H1 (cell line): Measurements from ENCODE around the gene ZNF182. TPM values are rescaled to one million over a fixed set of nuclear protein-coding genes. Genes with fewer than 3 reads are reported as not detected.

Source experiments
- CTCF ChIA-PET: fragments of 300-600 bp; sonication (Branson Sonifier 250); formaldehyde crosslinking; loops from one replicate; lab custom pipeline; 2021; ENCODE audit not compliant: partially characterized antibody; lab: Charles Lee
- POLR2A ChIA-PET: fragments of 300-600 bp; sonication (Branson Sonifier 250); formaldehyde crosslinking; loops from one replicate; lab custom pipeline; 2021; ENCODE audit warnings: inconsistent platforms; ENCODE audit not compliant: partially characterized antibody; lab: Charles Lee
- DNase-seq, 2 experiments: peaks; one replicate each; pipeline versions ENCODE4 v3.0.0 to v3.0.0-alpha.2; 2010 to 2022; ENCODE audit warnings: low spot score in 2 of 2, low read depth in 1 of 2, mixed read lengths in 1 of 2
- FAIRE-seq: peaks from 2 replicates; lab custom pipeline; 2011; peaks lifted over from hg19 to GRCh38; lab: Jason Lieb, UNC
- H2AFZ ChIP-seq: 2 replicates; pipeline ENCODE4 v1.8.1; 2012; ENCODE audit warnings: low read length, inconsistent platforms
- H2AK5ac ChIP-seq: 2 replicates; pipeline ENCODE4 v1.6.1; 2013; ENCODE audit warnings: low read depth, low read length
- H2BK120ac ChIP-seq: replicated peaks from 2 replicates; pipeline ENCODE3; 2013; ENCODE audit warnings: low read depth, low read length, inconsistent platforms
- H2BK12ac ChIP-seq: 2 replicates; pipeline ENCODE4 v1.6.1; 2013; ENCODE audit warnings: low read depth, low read length
- H2BK15ac ChIP-seq: 2 replicates; pipeline ENCODE4 v1.6.1; 2013; ENCODE audit warnings: low read length
- H2BK20ac ChIP-seq: 2 replicates; pipeline ENCODE4 v1.6.1; 2013; ENCODE audit warnings: low read length
- H2BK5ac ChIP-seq: 2 replicates; pipeline ENCODE4 v1.6.1; 2013; ENCODE audit warnings: low read depth, low read length
- H3K14ac ChIP-seq: 2 replicates; pipeline ENCODE4 v1.6.1; 2013; ENCODE audit warnings: inconsistent platforms; ENCODE audit not compliant: insufficient read length
- H3K18ac ChIP-seq: 2 replicates; pipeline ENCODE4 v1.6.1; 2013; ENCODE audit warnings: low read length; ENCODE audit errors: extremely low read depth
- H3K23ac ChIP-seq: 2 replicates; pipeline ENCODE4 v1.6.1; 2013; ENCODE audit warnings: inconsistent platforms; ENCODE audit not compliant: insufficient read length
- H3K23me2 ChIP-seq: 2 replicates; pipeline ENCODE4 v1.6.1; 2013; ENCODE audit warnings: low read depth, low read length
- H3K27ac ChIP-seq: 2 replicates; pipeline ENCODE4 v1.6.1; 2011; ENCODE audit warnings: low read depth, low read length, inconsistent platforms
- H3K27me3 ChIP-seq, 4 experiments: replicated peaks in 1 of 4; 1 replicate in 1 of 4; 2 replicates in 3 of 4; pipeline versions ENCODE4 v1.6.1 to v1.8.1; 2011 to 2013; ENCODE audit warnings: low read length in 3 of 4, mild to moderate bottlenecking in 3 of 4, inconsistent platforms in 2 of 4, mixed read lengths in 2 of 4, moderate library complexity in 1 of 4; ENCODE audit not compliant: control insufficient read depth in 3 of 4, insufficient read depth in 3 of 4; ENCODE audit errors: extremely low read depth in 1 of 4
- H3K36me3 ChIP-seq, 4 experiments: 2 replicates each; pipeline versions ENCODE4 v1.6.1 to v1.8.1; 2011 to 2013; ENCODE audit warnings: mild to moderate bottlenecking in 4 of 4, low read length in 3 of 4, moderate library complexity in 2 of 4, control low read depth in 1 of 4, inconsistent platforms in 1 of 4; ENCODE audit not compliant: insufficient read depth in 4 of 4, control insufficient read depth in 2 of 4
- H3K4ac ChIP-seq: replicated peaks from 2 replicates; pipeline ENCODE3; 2013; ENCODE audit warnings: low read length, low read depth, mixed read lengths, inconsistent platforms; ENCODE audit not compliant: insufficient read length
- H3K4me1 ChIP-seq, 4 experiments: replicated peaks in 1 of 4; 1 replicate in 1 of 4; 2 replicates in 3 of 4; pipeline versions ENCODE4 v1.6.1 to v1.8.1; 2011 to 2013; ENCODE audit warnings: low read length in 3 of 4, inconsistent platforms in 2 of 4, mixed read lengths in 1 of 4; ENCODE audit not compliant: insufficient read depth in 4 of 4, control insufficient read depth in 3 of 4
- H3K4me2 ChIP-seq, 2 experiments: 2 replicates each; pipeline versions ENCODE4 v1.6.1 to v1.8.1; 2011 to 2013; ENCODE audit warnings: low read depth in 2 of 2, low read length in 2 of 2, control low read depth in 1 of 2, inconsistent platforms in 1 of 2, mild to moderate bottlenecking in 1 of 2; ENCODE audit not compliant: insufficient read depth in 1 of 2
- H3K4me3 ChIP-seq, 4 experiments: fragments of 200-600, 300-600 bp in 1 of 4; sonication (generic), shearing (Covaris generic), sonication (Bioruptor Twin) in 1 of 4; 2 replicates each; pipeline versions ENCODE4 v1.5.1 to v1.8.1; 2011 to 2016; ENCODE audit warnings: low read length in 4 of 4, low read depth in 3 of 4, control low read depth in 2 of 4, inconsistent platforms in 2 of 4, mild to moderate bottlenecking in 2 of 4, mixed read lengths in 1 of 4, moderate library complexity in 1 of 4; ENCODE audit not compliant: insufficient read depth in 2 of 4; ENCODE audit errors: extremely low read depth in 1 of 4
- H3K56ac ChIP-seq: replicated peaks from 2 replicates; pipeline ENCODE3; 2013; ENCODE audit warnings: low read depth, mild to moderate bottlenecking, mixed read lengths, low read length, inconsistent platforms; ENCODE audit not compliant: insufficient read length
- H3K79me1 ChIP-seq: 2 replicates; pipeline ENCODE4 v1.6.1; 2013; ENCODE audit warnings: low read depth, low read length, control low read depth
- H3K79me2 ChIP-seq, 2 experiments: 2 replicates each; pipeline versions ENCODE4 v1.6.1 to v1.8.1; 2012 to 2013; ENCODE audit warnings: low read length in 2 of 2, mild to moderate bottlenecking in 2 of 2, inconsistent platforms in 1 of 2; ENCODE audit not compliant: insufficient read depth in 2 of 2, control insufficient read depth in 1 of 2
- H3K9ac ChIP-seq, 4 experiments: replicated peaks in 1 of 4; 1 replicate in 1 of 4; 2 replicates in 3 of 4; pipeline versions ENCODE4 v1.6.1 to v1.8.1; 2011 to 2013; ENCODE audit warnings: low read depth in 3 of 4, low read length in 3 of 4, control low read depth in 2 of 4, mild to moderate bottlenecking in 2 of 4, moderate library complexity in 2 of 4, inconsistent platforms in 1 of 4; ENCODE audit errors: extremely low read depth in 1 of 4
- H3K9me3 ChIP-seq, 2 experiments: 2 replicates each; pipeline versions ENCODE4 v1.6.1 to v1.8.1; 2012 to 2013; ENCODE audit warnings: mild to moderate bottlenecking in 2 of 2, moderate library complexity in 2 of 2, control low read depth in 1 of 2, inconsistent platforms in 1 of 2, low read depth in 1 of 2, low read length in 1 of 2, mixed read lengths in 1 of 2; ENCODE audit not compliant: insufficient read depth in 2 of 2
- H4K20me1 ChIP-seq, 2 experiments: replicated peaks in 1 of 2; 2 replicates each; pipeline versions ENCODE3 to v1.8.1; 2011 to 2013; ENCODE audit warnings: inconsistent platforms in 2 of 2, low read length in 2 of 2, mild to moderate bottlenecking in 1 of 2; ENCODE audit not compliant: insufficient read depth in 2 of 2, control insufficient read depth in 1 of 2
- H4K5ac ChIP-seq: 2 replicates; pipeline ENCODE4 v1.6.1; 2013; ENCODE audit warnings: low read length, low read depth, mixed read lengths, inconsistent platforms; ENCODE audit not compliant: insufficient read length
- H4K8ac ChIP-seq: 2 replicates; pipeline ENCODE4 v1.8.0; 2013; ENCODE audit warnings: mild to moderate bottlenecking, moderate library complexity, low read length, inconsistent platforms; ENCODE audit not compliant: insufficient read depth; ENCODE audit errors: extremely low read depth
- H4K91ac ChIP-seq: replicated peaks from 2 replicates; pipeline ENCODE3; 2013; ENCODE audit warnings: low read length, mixed read lengths, inconsistent platforms; ENCODE audit not compliant: insufficient read length
- BACH1 ChIP-seq: IDR thresholded peaks from 2 replicates; pipeline ENCODE4 v1.6.1; 2012; ENCODE audit warnings: low read length, improper control_type of control experiment
- EP300 ChIP-seq, 2 experiments: IDR thresholded peaks; 1 replicate in 1 of 2; 2 replicates in 1 of 2; pipeline ENCODE4 v1.6.1; 2011 to 2012; ENCODE audit warnings: low read depth in 2 of 2, low read length in 2 of 2, mild to moderate bottlenecking in 2 of 2, borderline replicate concordance in 1 of 2, inconsistent platforms in 1 of 2, moderate library complexity in 1 of 2
- EZH2 ChIP-seq: fragments of 200-600 bp; sonication (generic); IDR thresholded peaks from 2 replicates; pipeline ENCODE4 v1.7.1; 2012; ENCODE audit warnings: low read depth, mild to moderate bottlenecking, moderate library complexity, low read length, inconsistent platforms; ENCODE audit not compliant: severe bottlenecking
- KDM1A ChIP-seq: fragments of 200-600, 300-600 bp; sonication (generic); IDR thresholded peaks from 2 replicates; pipeline ENCODE4 v1.7.1; 2016; ENCODE audit warnings: mild to moderate bottlenecking, low read length, borderline replicate concordance
- KDM4A ChIP-seq: IDR thresholded peaks from one replicate; pipeline ENCODE4 v1.7.1; 2012; ENCODE audit warnings: low read depth, mild to moderate bottlenecking, moderate library complexity, low read length, inconsistent platforms; ENCODE audit not compliant: severe bottlenecking
- RAD21 ChIP-seq, 2 experiments: IDR thresholded peaks in 1 of 2; conservative IDR thresholded peaks in 1 of 2; 2 replicates each; pipeline ENCODE4 v1.6.1; 2011; ENCODE audit warnings: low read depth in 2 of 2, low read length in 2 of 2, improper control_type of control experiment in 1 of 2, inconsistent platforms in 1 of 2, mild to moderate bottlenecking in 1 of 2, moderate library complexity in 1 of 2
- RXRA ChIP-seq: IDR thresholded peaks from 2 replicates; pipeline ENCODE4 v1.6.1; 2011; ENCODE audit warnings: low read depth, mild to moderate bottlenecking, low read length, moderate library complexity; ENCODE audit not compliant: insufficient read depth
- SIN3A ChIP-seq, 2 experiments: IDR thresholded peaks in 1 of 2; conservative IDR thresholded peaks in 1 of 2; 2 replicates each; pipeline ENCODE4 v1.6.1; 2011 to 2012; ENCODE audit warnings: low read length in 2 of 2, improper control_type of control experiment in 1 of 2, low read depth in 1 of 2, mild to moderate bottlenecking in 1 of 2
- SP1 ChIP-seq: IDR thresholded peaks from 2 replicates; pipeline ENCODE4 v1.6.1; 2011; ENCODE audit warnings: low read depth, low read length
- TBP ChIP-seq: IDR thresholded peaks from 2 replicates; pipeline ENCODE4 v1.6.1; 2011; ENCODE audit warnings: low read depth, low read length, improper control_type of control experiment
- WGBS, 2 experiments: shearing (Covaris generic) in 1 of 2; methylation state at CpG; one replicate each; pipeline versions ENCODE4 v1.1.6 to v1.1.7; 2013 to 2015; ENCODE audit warnings: low lambda C conversion rate in 2 of 2, mixed read lengths in 2 of 2, inconsistent platforms in 1 of 2, low coverage in 1 of 2, missing lambda C conversion rate in 1 of 2; ENCODE audit not compliant: insufficient replicate concordance in 2 of 2, insufficient coverage in 1 of 2, insufficient read length in 1 of 2; ENCODE audit errors: extremely low coverage in 1 of 2, missing lambda C conversion rate in 1 of 2; 5-methylcytosine and 5-hydroxymethylcytosine counted together
- polyA plus RNA-seq, 7 experiments: library from polyadenylated mRNA; depleted of rRNA in 3 of 7; stranded (reverse) in 5 of 7; unstranded in 2 of 7; fragments of >200 nt in 5 of 7; fragments of 200-250 nt in 2 of 7; gene quantifications; 1 replicate in 5 of 7; 2 replicates in 1 of 7; 4 replicates in 1 of 7; pipeline versions ENCODE4 v1.2.1 to v1.2.3, GENCODE V29; 2011 to 2013; ENCODE audit warnings: missing spikeins in 2 of 7, mixed read lengths in 2 of 7
- total RNA-seq: library from RNA; stranded (reverse); fragmentation: NEBNext Ultra II Directional; extraction: Animal tissue kit (Norgen Biotek cat#: 25700); gene quantifications from 2 replicates; pipeline ENCODE4 v1.2.1, GENCODE V29; 2021

Gene ZNF182
- total and polyA plus RNA-seq, 2 of the 8 experiments (the other 6 are each of a cell fraction or from before 2014, with no cell fraction given) = 1.3 to 8.2 TPM

DNA sequence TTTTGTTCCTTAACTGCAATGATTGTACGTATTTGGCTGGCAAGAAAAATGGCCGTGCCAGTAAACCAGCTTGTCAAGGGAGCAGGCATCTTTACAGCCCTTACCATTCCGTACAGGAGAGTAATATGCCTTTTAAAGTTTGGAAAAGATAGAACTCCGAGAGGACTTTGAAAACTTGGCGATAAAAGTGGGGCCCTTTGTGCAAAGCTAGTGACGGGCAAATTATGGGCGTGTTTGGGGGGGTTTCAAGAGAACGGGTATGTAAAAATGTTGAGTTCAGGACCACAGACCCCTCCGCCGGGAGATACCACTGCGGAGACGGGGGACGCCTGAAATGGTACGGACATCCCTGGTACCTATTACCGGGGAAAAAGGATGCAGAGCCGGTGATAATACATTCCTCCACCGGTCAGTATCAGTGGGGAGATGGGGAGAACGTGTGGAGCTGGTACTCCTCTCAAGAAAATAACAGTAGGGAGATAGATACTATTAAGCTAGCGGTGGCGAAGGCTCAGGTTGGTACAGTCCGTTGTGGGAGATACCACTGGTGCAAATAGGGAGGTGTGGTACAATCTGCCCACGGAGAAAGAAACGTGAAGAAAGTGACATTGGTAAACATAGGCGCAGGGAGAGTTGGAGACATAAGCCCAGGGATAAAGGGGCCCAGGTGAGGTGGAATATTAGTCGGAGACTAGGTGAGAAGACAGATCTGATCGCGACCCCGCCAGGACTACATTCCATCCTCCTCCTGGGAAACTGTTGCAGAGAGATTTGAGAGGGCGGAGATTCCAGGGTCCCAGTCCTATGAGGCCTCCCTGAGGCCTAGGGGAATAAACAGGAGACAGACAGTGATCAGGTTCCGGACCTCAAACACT lies 17.5 kb upstream of the ZNF182 start:
- ChIA-PET CTCF (no interaction called here), POLR2A (interaction anchor here (0.6 to 1.4 kb wide), 2 partner anchors 205 to 214 kb away, joined by 3 read pairs; no protein-coding TSS in a partner anchor)
- Histone ChIP-seq H2BK120ac (peak overlapping the region; percentile 91), H3K79me1 (no peaks in the 10 kb centered on the region), H3K79me2 (no peaks in the 10 kb centered on the region), H2BK5ac (peak overlapping the region; percentile 98), H3K9me3 (peaks cover 0 to 3% of the 10 kb centered on the region in 2 experiments; a peak in 1 of 4 replicates), H2AK5ac (no peak overlapping the region), H3K4me2 (peak overlapping the region; percentile 73 to 84), H4K20me1 (no peaks in the 10 kb centered on the region), H3K23me2 (no peaks in the 10 kb centered on the region), H3K18ac (peak overlapping the region; percentile 94), H4K5ac (peak overlapping the region; percentile 94), H3K4ac (peak overlapping the region; percentile 93), H3K27ac (peak overlapping the region; percentile 100), H2BK12ac (peak overlapping the region; percentile 94; the same call in 1 of the 2 replicates), H3K4me1 (no peaks in the 10 kb centered on the region), H4K8ac (no peak overlapping the region), H4K91ac (peak overlapping the region; percentile 79), H3K27me3 (no peaks in the 10 kb centered on the region), H2BK20ac (no peak overlapping the region), H3K36me3 (no peaks in the 10 kb centered on the region), H3K14ac (no peak overlapping the region), H2BK15ac (no peak overlapping the region), H3K9ac (peak overlapping the region; percentile 61 to 100 (median 96)), H2AFZ (peak overlapping the region; percentile 100), H3K23ac (no peak overlapping the region), H3K4me3 (peak overlapping the region; percentile 72 to 90 (median 86)), H3K56ac (peak overlapping the region; percentile 80)
- peak; percentile 96 for FAIRE-seq
- WGBS, 2 experiments = 4% methylated on average over 29 of the region's 30 CpGs; no CpG with 5 or more reads in 1 of the 2 experiments
- DNase-seq = peak in 1 of 2 experiments; percentile 78
- TF ChIP-seq KDM4A (peak; percentile 11), SIN3A (conservative IDR thresholded peaks at IDR 0.05 in 1 of 2, IDR thresholded peaks at IDR 0.05 in 1 of 2; ENCODE audit: low read depth in 1 of 2, low read length in 2 of 2) (no peak), EZH2 (no peak), KDM1A (no peak), TBP (0 out of 2 replicates have a peak, but pooled peaks have one; percentile 13), EP300 (IDR thresholded peaks at IDR 0.05; ENCODE audit: borderline replicate concordance in 1 of 2, low read depth in 2 of 2, low read length in 2 of 2) (peak in 1 of 2 experiments; percentile 92; a peak in 2 of 3 replicates), RAD21 (IDR thresholded peaks at IDR 0.05 in 1 of 2, conservative IDR thresholded peaks at IDR 0.05 in 1 of 2; ENCODE audit: low read depth in 2 of 2, low read length in 2 of 2) (peak in 1 of 2 experiments; percentile 21; a peak in 1 of 4 replicates), RXRA (no peak), BACH1 (no peak), SP1 (peak; percentile 8; the same call in 1 of the 2 replicates)
